Neural cell (in vitro differentiated cells): ENCODE results near the gene PPP1R11. TPM values are rescaled to one million over a fixed set of nuclear protein-coding genes. Genes with fewer than 3 reads are reported as not detected.
A peak's percentile ranks its signal among the peaks of the same experiment; 100 is the strongest.

Experiments
- H2AFZ ChIP-seq: fragments of 200-600, 300-800 bp; sonication (generic), shearing (Covaris generic); 2 replicates; pipeline ENCODE4 v1.6.0; 2014; ENCODE audit warnings: low read depth, mild to moderate bottlenecking, antibody characterized with exemption, low read length, moderate library complexity
- H3F3A ChIP-seq: fragments of 200-600 bp; shearing (Covaris generic); 2 replicates; pipeline ENCODE4 v1.6.1; 2016; ENCODE audit warnings: mild to moderate bottlenecking, moderate library complexity, mixed read lengths, antibody characterized with exemption, low read length; ENCODE audit not compliant: insufficient read depth, poor library complexity, severe bottlenecking
- H3K27ac ChIP-seq: fragments of 200-600, 300-800 bp; sonication (generic), shearing (Covaris generic); 2 replicates; pipeline ENCODE4 v1.5.1; 2014; ENCODE audit warnings: mild to moderate bottlenecking, low read length, moderate library complexity
- H3K27me3 ChIP-seq: fragments of 300-800, 200-600 bp; sonication (generic), shearing (Covaris generic); 2 replicates; pipeline ENCODE4 v1.6.0; 2014; ENCODE audit warnings: mild to moderate bottlenecking, low read depth, low read length, moderate library complexity; ENCODE audit not compliant: insufficient read depth
- H3K36me3 ChIP-seq: fragments of 300-800, 200-600 bp; sonication (generic), shearing (Covaris generic); 2 replicates; pipeline ENCODE4 v1.5.1; 2014; ENCODE audit warnings: mild to moderate bottlenecking, antibody characterized with exemption, low read length, moderate library complexity; ENCODE audit not compliant: insufficient read depth
- H3K4me2 ChIP-seq: fragments of 300-800, 200-600 bp; sonication (generic), shearing (Covaris generic); 2 replicates; pipeline ENCODE4 v1.6.0; 2014; ENCODE audit warnings: mild to moderate bottlenecking, low read length
- H3K4me3 ChIP-seq: fragments of 300-800, 200-600 bp; sonication (generic), shearing (Covaris generic); 2 replicates; pipeline ENCODE4 v1.5.1; 2014; ENCODE audit warnings: mild to moderate bottlenecking, low read length, moderate library complexity
- H3K79me2 ChIP-seq: fragments of 200-600 bp; shearing (Covaris generic); replicated peaks from 2 replicates; pipeline ENCODE4 v1.6.0; 2014; ENCODE audit warnings: mild to moderate bottlenecking, low read length, moderate library complexity; ENCODE audit not compliant: insufficient read depth
- H3K9ac ChIP-seq: fragments of 300-800, 200-600 bp; sonication (generic), shearing (Covaris generic); 2 replicates; pipeline ENCODE4 v1.6.1; 2016; ENCODE audit warnings: mild to moderate bottlenecking, low read length, mixed read lengths
- H3K9me2 ChIP-seq: fragments of 200-600 bp; shearing (Covaris generic); 2 replicates; pipeline ENCODE4 v1.6.1; 2016; ENCODE audit warnings: mild to moderate bottlenecking, low read length, mixed read lengths; ENCODE audit not compliant: insufficient read depth
- H3K9me3 ChIP-seq: fragments of 200-600, 300-800 bp; sonication (generic), shearing (Covaris generic); 2 replicates; pipeline ENCODE4 v1.6.1; 2016; ENCODE audit warnings: mild to moderate bottlenecking, mixed run types, low read length, moderate library complexity, mixed read lengths
- H4K20me1 ChIP-seq: fragments of 200-600 bp; shearing (Covaris generic); 2 replicates; pipeline ENCODE4 v1.6.1; 2016; ENCODE audit warnings: mild to moderate bottlenecking, mixed run types; ENCODE audit not compliant: insufficient read depth
- CTCF ChIP-seq: fragments of 450-650 bp; IDR thresholded peaks from 2 replicates; pipeline ENCODE4 v1.5.1; 2014; ENCODE audit warnings: antibody characterized with exemption, mild to moderate bottlenecking, moderate library complexity; ENCODE audit not compliant: poor library complexity, severe bottlenecking
- EP300 ChIP-seq: fragments of 450-650 bp; conservative IDR thresholded peaks from 2 replicates; pipeline ENCODE4 v1.6.1; 2014; ENCODE audit warnings: antibody characterized with exemption, mild to moderate bottlenecking, moderate library complexity; ENCODE audit not compliant: poor library complexity, severe bottlenecking
- EZH2 ChIP-seq: fragments of 200-600, 300-800 bp; shearing (Covaris generic), sonication (generic); IDR thresholded peaks from 2 replicates; pipeline ENCODE4 v1.6.1; 2014; ENCODE audit warnings: antibody characterized with exemption, low read length, borderline replicate concordance, mild to moderate bottlenecking; ENCODE audit not compliant: insufficient read depth, poor library complexity, severe bottlenecking
- MXI1 ChIP-seq: fragments of 450-650 bp; conservative IDR thresholded peaks from 2 replicates; pipeline ENCODE4 v1.6.1; 2014; ENCODE audit warnings: antibody characterized with exemption, mild to moderate bottlenecking; ENCODE audit not compliant: poor library complexity, severe bottlenecking
- POLR2AphosphoS5 ChIP-seq: IDR thresholded peaks from 2 replicates; pipeline ENCODE4 v1.6.1; 2012
- RAD21 ChIP-seq: fragments of 450-650 bp; conservative IDR thresholded peaks from 2 replicates; pipeline ENCODE4 v1.6.1; 2014; ENCODE audit warnings: antibody characterized with exemption, mild to moderate bottlenecking, moderate library complexity
- REST ChIP-seq: IDR thresholded peaks from 2 replicates; pipeline ENCODE4 v1.6.1; 2012; ENCODE audit warnings: borderline replicate concordance
- SMC3 ChIP-seq: fragments of 450-650 bp; conservative IDR thresholded peaks from 2 replicates; pipeline ENCODE4 v1.6.1; 2014; ENCODE audit warnings: antibody characterized with exemption, mild to moderate bottlenecking, moderate library complexity; ENCODE audit not compliant: poor library complexity
- TAF1 ChIP-seq: IDR thresholded peaks from 2 replicates; pipeline ENCODE4 v1.6.1; 2012; ENCODE audit warnings: low read depth
- polyA plus RNA-seq: library from polyadenylated mRNA; depleted of rRNA; stranded (reverse); fragments of >200 nt; gene quantifications from 2 replicates; pipeline ENCODE4 v1.2.3, GENCODE V29; 2014

The PPP1R11 gene
- polyA plus RNA-seq, 1 donor from 2014 or later = 39.7 TPM

GRCh38 chr6:30102970-30103871 is 36.2 kb downstream of the PPP1R11 start:
- H3K27me3 ChIP-seq = peaks cover 76% of the 10 kb centered on the region
- no peak for TF ChIP-seq MXI1
- TF ChIP-seq POLR2AphosphoS5 = no peak
- no peak for TF ChIP-seq EZH2
- peak; percentile 70 for TF ChIP-seq RAD21
- peak; percentile 69 for TF ChIP-seq SMC3
- no peak for TF ChIP-seq EP300
- no peak for TF ChIP-seq REST
- TF ChIP-seq TAF1 = no peak
- peak; percentile 75 for TF ChIP-seq CTCF
- H3K79me2 ChIP-seq = no peaks in the 10 kb centered on the region
- no peaks in the 10 kb centered on the region for H3K9me2 ChIP-seq
- no peaks in the 10 kb centered on the region for H3F3A ChIP-seq
- H2AFZ ChIP-seq = no peak overlapping the region
- H3K4me2 ChIP-seq = no peak overlapping the region
- no peak overlapping the region for H3K9ac ChIP-seq
- no peaks in the 10 kb centered on the region for H3K9me3 ChIP-seq
- no peaks in the 10 kb centered on the region for H4K20me1 ChIP-seq
- no peaks in the 10 kb centered on the region for H3K36me3 ChIP-seq
- H3K4me3 ChIP-seq = peak overlapping the region; percentile 43
- H3K27ac ChIP-seq = no peak overlapping the region

DNA sequence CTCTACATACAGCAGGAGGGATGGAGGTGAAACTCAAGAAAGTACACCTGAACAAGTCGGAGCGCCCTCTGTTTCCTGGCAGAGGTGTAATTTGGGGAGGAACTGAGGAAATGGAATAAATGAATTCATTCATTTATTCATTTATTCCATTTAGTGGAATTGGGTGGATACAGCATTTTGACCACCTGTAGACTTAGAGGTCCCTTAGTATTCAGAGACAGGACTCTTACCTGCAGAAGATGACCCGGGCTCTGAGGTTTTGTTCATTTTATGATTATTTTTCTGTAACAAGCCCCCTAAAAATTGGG is 36.8 kb downstream of the PPP1R11 start:
- Histone ChIP-seq H3K4me3 (no peak overlapping the region), H3K27me3 (peaks cover 75% of the 10 kb centered on the region)

More for the DNA sequence above, 36.8 kb downstream of the PPP1R11 start:
- H3K9me3 ChIP-seq = no peaks in the 10 kb centered on the region
- H3K9me2 ChIP-seq = no peaks in the 10 kb centered on the region
- no peak overlapping the region for H3K9ac ChIP-seq
- H3K36me3 ChIP-seq = no peaks in the 10 kb centered on the region
- no peak overlapping the region for H3K27ac ChIP-seq
- no peaks in the 10 kb centered on the region for H3F3A ChIP-seq
- no peaks in the 10 kb centered on the region for H3K79me2 ChIP-seq
- H2AFZ ChIP-seq = no peak overlapping the region
- no peaks in the 10 kb centered on the region for H4K20me1 ChIP-seq
- TF ChIP-seq TAF1 (no peak), MXI1 (no peak), EP300 (no peak), EZH2 (no peak), RAD21 (no peak), POLR2AphosphoS5 (no peak), CTCF (no peak)
- no peak overlapping the region for H3K4me2 ChIP-seq
